Stimulated activated naive CD8-positive, alpha-beta T cell treated with anti-CD3 and anti-CD28 coated beads, Interleukin-15, Interleukin-2, amounts not matched to agents 100 U/mL and 50 U/mL, for 24 hours (primary cell): ENCODE measurements around the gene NEXMIF.
"Not testable (repeated sequence)": the region's sequence is repeated elsewhere in the genome, so short reads cannot be mapped to it uniquely, and the experiment has no call there.

Experiments used
- ATAC-seq: fragments of 150-1000 bp; cut with Tn5 transposase; one replicate; pipeline ENCODE4 v1.10.0; 2021
- DNase-seq: peaks from one replicate; pipeline ENCODE4 v3.0.0; 2021

Gene NEXMIF

DNA sequence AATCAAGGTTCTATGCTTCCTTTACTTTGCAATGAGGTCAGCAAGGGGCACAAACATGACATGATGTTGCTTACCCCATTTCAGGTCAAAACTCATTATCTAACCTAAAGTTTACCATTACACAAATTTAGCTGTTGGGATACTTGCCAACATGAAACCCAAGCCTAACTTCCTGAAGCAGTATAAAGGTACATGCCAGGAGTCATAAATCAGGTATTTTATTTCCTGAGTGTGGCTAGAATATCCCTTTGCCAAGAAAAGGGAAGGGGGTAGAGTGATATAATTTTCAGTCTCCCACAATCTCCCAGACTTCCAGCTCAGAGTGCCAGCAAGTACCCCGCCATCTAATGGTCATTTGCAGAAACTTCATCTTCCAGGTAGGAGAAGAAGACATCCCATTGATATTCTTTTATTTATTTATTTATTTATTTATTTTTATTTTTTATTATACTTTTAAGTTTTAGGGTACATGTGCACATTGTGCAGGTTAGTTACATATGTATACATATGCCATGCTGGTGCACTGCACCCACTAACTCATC is 136.6 kb downstream of the NEXMIF start:
- DNase-seq: no peak
- ATAC-seq: no peak

DNA sequence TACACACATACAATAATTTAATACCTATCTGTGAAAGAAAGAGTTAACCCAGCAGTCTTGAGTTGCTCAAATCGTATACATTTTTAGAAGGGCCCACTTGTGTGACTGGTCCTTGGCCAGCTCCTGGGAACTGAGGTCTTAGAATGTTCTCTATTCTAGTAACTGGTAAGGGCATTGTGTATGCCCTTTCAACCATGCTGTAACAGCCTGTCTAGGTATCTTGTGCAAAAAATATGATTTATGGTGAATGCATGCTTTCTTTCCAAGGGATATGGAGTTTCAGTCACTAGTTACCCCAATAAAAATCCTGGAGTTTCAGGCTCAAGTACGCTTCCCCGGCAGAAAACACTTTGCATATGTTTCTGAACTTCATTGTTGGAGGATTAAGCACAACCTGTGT is 140.6 kb downstream of the NEXMIF start:
- DNase-seq (no peak), ATAC-seq (no peak)

DNA sequence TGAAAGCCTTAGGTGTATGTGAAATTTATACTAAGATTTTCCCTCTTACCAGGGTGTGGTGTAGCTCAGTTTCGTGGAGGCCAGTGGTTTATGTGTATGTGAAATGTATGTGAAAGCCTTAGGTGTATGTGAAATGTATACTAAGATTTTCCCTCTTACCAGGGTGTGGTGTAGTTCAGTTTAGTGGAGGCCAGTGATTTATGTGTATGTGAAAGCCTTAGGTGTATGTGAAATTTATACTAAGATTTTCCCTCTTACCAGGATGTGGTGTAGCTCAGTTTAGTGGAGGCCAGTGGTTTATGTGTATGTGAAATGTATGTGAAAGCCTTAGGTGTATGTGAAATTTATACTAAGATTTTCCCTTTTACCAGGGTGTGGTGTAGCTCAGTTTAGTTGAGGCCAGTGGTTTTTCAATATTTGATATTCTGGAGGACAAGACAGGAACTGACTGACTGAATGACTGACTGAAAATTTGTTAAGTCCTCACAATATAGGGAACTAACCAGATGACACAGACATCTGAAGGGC is 143.7 kb downstream of the NEXMIF start:
- ATAC-seq (no peak), DNase-seq (no peak)

DNA sequence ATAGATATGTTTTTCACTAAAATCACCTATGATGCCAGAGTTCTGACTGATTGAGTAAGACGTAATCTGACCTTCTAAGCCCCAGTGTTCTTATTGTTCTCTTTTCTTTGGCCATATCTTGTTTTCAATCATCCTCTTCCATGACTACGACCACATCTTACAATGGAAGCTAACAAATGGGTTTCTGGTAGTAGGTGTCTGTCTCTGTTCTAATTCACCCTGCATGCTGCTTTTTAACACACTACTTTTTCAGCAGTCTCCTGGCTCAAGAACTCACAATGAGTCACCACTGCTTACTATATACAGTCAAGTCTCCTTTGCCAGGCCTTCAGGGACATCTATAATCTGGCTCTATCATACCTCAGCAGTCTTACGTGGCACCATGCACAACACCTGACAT is 146.1 kb downstream of the NEXMIF start:
- DNase-seq: no peak
- ATAC-seq: no peak

DNA sequence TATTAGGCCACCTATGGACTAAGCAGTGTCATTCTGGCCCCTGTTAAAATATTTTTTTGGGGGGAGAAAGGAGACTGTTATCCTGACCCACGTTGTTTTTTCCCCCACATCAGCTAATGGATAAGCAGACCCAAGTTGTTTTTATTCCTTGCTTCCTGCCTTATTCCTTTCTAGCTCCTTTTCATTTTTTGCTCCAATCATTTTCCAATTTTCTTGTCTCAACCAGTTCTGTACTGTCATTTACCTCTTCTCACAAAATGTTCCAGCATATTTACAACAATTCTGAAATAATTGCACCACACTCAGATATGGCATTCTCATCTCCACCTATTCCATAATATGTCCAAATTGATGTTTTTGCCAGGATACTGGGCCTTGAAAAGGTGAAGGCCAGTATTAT is 150.3 kb downstream of the NEXMIF start:
- DNase-seq: no peak
- ATAC-seq: no peak

DNA sequence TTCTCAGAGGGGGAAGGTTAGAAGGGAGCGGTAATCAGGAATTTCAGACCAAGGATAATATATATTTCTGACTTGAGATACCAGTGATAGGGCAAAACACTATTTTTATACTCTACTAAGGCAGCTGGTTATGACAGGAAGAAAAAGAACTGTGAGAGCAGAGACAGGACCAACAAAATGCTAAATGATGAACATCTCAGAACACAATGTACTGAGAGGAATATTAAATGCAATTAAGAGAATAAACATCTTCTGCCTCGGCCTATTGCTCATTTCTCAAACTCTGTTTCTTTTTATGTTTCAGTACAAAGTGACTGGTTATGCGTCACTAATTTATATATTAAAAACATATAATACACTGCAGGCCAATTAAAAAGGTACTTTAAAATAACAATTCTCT is 188.8 kb downstream of the NEXMIF start:
- ATAC-seq: no peak

DNA sequence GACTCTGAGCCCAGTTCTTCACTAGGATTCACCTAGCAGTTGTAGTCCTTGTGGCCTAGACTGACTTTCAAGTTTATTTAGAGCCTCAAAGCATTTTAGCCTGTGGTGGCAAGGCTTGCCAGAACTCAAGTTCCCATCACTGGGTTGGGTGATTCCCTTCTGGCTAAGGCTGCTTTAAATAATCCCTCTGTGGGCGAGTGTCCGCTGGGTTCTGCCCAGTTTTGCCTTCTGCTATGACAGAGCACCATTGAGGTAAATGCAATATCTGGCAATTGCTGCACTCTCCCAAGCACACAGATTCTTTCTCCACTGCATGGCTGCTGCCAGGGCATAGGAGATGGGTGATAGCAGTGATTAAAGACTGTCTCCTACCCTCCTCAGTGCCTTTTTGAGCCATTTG is 220.0 kb downstream of the NEXMIF start:
- ATAC-seq: no peak
- no peak for DNase-seq

More for the DNA sequence above, 188.8 kb downstream of the NEXMIF start:
- DNase-seq: no peak

DNA sequence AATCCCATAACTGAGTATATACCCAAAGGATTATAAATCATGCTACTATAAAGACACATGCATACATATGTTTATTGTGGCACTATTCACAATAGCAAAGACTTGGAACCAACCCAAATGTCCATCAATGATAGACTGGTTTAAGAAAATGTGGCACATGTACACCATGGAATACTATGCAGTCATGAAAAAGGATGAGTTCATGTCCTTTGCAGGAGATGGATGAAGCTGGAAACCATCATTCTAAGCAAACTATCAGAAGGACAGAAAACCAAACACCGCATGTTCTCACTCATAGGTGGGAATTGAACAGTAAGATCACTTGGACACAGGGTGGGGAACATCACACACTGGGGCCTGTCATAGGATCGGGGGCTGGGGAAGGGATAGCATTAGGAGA is 223.9 kb downstream of the NEXMIF start:
- DNase-seq, ATAC-seq: not testable (repeated sequence)

DNA sequence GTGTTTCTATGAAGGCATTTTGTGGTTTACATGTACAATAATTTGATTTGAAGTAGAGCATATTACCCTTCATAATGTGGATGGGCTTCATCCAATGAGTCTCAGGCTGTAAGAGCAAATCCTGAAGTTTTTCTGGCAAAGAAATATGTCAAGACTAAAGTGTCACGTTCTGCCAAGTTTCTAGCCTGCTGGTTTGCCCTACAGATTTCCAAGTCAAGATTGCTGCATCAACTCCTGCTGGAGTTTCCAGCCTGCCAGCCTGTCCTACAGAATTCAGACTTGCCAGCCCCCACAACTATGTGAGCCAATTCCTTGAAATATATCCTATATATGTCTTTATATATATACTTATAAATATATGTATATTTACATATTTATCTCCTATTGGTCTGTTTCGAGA is 240.8 kb downstream of the NEXMIF start:
- no peak for ATAC-seq

More for the DNA sequence above, 240.8 kb downstream of the NEXMIF start:
- no peak for DNase-seq
